ENCODE measurements around the gene OPTC. TPM values are rescaled to one million over a fixed set of nuclear protein-coding genes. Genes with fewer than 3 reads are reported as not detected.

OPTC gene
- total and polyA plus RNA-seq, 2 of the 13 experiments (the other 11 are each of a cell fraction or from before 2014, with no cell fraction given) = not detected

DNA sequence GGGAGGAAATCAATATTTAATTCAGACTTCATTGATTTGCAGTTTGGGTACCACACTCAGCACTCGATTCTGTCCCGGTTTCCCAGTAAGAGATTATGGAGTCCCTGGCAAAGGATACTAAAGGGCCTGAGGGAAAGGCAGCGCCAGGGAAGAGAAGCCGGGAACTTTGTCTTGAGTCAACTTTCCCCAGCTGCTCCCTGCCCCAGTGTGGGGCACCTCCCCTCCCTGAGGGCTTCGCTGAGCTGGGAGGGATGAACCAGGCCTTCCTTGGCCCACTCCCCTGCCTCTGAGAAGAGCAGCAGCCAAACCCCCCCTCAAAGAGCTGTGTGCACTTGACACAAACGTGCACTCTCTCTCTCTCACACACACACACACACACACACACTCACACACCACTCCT, 32.6 kb downstream of the OPTC start (continued):
- no peak for TF ChIP-seq SP140L (CRISPR knock-in tag; IDR thresholded peaks at IDR 0.05; ENCODE audit: borderline replicate concordance)
- TF ChIP-seq ONECUT2 (CRISPR knock-in tag; IDR thresholded peaks at IDR 0.05) = no peak

DNA sequence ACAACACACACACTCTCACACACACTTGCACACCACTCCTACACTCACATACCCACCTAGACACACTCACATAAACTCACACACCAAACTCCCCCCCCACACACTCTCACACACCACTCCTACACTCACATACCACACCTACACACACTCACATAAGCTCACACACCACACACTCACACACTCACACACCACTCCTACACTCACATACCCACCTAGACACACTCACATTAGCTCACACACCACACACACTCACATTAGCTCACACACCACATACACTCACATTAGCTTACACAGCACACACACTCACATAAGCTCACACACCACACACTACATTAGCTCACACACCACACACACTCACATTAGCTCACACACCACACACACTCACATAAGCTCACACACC, 33.1 kb downstream of the OPTC start:
- Histone ChIP-seq H3K79me2 (ENCODE audit: insufficient read depth, low read length) (no peaks in the 10 kb centered on the region), H3K4me2 (ENCODE audit: low read depth, low read length) (no peak overlapping the region), H3K4me1 (ENCODE audit: insufficient read depth, low read length) (no peaks in the 10 kb centered on the region), H3K9ac (ENCODE audit: insufficient read depth, low read depth, low read length) (no peak overlapping the region), H4K20me1 (ENCODE audit: insufficient read depth, low read length) (no peaks in the 10 kb centered on the region), H3K36me3 (replicated peaks in 1 of 2; ENCODE audit: control insufficient read depth in 1 of 2, insufficient read depth in 2 of 2, low read length in 2 of 2) (no peaks in the 10 kb centered on the region), H3K27me3 (ENCODE audit: control insufficient read depth in 1 of 2, insufficient read depth in 2 of 2, low read length in 2 of 2) (0 out of 5 replicates have a peak, but pooled peaks cover 0 to 4% of the 10 kb centered on the region in 2 experiments), H3K4me3 (replicated peaks in 1 of 3; ENCODE audit: insufficient read depth in 1 of 3, low read depth in 2 of 3, low read length in 3 of 3) (no peak overlapping the region), H3K9me3 (ENCODE audit: low read length) (no peaks in the 10 kb centered on the region), H2AFZ (ENCODE audit: low read length) (no peak overlapping the region), H3K27ac (ENCODE audit: extremely low read length, insufficient read depth, low read length) (no peak overlapping the region)
- ATAC-seq (no peak), FAIRE-seq (peak; percentile 4), DNase-seq (ENCODE audit: low spot score) (no peak)
- no TSS peak for BruUV-seq (replicated peaks)
- ChIA-PET POLR2A (no interaction called here), CTCF (ENCODE audit: low intra/inter-chr PET ratio, low total read pairs) (no interaction called here)
- TF ChIP-seq, protein P1, sequence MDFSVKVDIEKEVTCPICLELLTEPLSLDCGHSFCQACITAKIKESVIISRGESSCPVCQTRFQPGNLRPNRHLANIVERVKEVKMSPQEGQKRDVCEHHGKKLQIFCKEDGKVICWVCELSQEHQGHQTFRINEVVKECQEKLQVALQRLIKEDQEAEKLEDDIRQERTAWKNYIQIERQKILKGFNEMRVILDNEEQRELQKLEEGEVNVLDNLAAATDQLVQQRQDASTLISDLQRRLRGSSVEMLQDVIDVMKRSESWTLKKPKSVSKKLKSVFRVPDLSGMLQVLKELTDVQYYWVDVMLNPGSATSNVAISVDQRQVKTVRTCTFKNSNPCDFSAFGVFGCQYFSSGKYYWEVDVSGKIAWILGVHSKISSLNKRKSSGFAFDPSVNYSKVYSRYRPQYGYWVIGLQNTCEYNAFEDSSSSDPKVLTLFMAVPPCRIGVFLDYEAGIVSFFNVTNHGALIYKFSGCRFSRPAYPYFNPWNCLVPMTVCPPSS (IDR thresholded peaks at IDR 0.05) = 0 out of 2 replicates have a peak, but pooled peaks have one; percentile 12
- 0 out of 2 replicates have a peak, but pooled peaks have one; percentile 4 for TF ChIP-seq ATF7 (IDR thresholded peaks at IDR 0.05)
- no peak for TF ChIP-seq ATF7 (CRISPR knock-in tag; IDR thresholded peaks at IDR 0.05)
- no peak for TF ChIP-seq SRY (CRISPR knock-in tag; IDR thresholded peaks at IDR 0.05)
- TF ChIP-seq, protein P2, sequence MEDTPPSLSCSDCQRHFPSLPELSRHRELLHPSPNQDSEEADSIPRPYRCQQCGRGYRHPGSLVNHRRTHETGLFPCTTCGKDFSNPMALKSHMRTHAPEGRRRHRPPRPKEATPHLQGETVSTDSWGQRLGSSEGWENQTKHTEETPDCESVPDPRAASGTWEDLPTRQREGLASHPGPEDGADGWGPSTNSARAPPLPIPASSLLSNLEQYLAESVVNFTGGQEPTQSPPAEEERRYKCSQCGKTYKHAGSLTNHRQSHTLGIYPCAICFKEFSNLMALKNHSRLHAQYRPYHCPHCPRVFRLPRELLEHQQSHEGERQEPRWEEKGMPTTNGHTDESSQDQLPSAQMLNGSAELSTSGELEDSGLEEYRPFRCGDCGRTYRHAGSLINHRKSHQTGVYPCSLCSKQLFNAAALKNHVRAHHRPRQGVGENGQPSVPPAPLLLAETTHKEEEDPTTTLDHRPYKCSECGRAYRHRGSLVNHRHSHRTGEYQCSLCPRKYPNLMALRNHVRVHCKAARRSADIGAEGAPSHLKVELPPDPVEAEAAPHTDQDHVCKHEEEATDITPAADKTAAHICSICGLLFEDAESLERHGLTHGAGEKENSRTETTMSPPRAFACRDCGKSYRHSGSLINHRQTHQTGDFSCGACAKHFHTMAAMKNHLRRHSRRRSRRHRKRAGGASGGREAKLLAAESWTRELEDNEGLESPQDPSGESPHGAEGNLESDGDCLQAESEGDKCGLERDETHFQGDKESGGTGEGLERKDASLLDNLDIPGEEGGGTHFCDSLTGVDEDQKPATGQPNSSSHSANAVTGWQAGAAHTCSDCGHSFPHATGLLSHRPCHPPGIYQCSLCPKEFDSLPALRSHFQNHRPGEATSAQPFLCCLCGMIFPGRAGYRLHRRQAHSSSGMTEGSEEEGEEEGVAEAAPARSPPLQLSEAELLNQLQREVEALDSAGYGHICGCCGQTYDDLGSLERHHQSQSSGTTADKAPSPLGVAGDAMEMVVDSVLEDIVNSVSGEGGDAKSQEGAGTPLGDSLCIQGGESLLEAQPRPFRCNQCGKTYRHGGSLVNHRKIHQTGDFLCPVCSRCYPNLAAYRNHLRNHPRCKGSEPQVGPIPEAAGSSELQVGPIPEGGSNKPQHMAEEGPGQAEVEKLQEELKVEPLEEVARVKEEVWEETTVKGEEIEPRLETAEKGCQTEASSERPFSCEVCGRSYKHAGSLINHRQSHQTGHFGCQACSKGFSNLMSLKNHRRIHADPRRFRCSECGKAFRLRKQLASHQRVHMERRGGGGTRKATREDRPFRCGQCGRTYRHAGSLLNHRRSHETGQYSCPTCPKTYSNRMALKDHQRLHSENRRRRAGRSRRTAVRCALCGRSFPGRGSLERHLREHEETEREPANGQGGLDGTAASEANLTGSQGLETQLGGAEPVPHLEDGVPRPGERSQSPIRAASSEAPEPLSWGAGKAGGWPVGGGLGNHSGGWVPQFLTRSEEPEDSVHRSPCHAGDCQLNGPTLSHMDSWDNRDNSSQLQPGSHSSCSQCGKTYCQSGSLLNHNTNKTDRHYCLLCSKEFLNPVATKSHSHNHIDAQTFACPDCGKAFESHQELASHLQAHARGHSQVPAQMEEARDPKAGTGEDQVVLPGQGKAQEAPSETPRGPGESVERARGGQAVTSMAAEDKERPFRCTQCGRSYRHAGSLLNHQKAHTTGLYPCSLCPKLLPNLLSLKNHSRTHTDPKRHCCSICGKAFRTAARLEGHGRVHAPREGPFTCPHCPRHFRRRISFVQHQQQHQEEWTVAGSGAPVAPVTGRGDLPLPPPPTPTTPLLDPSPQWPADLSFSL (CRISPR knock-in tag; IDR thresholded peaks at IDR 0.05) = 0 out of 2 replicates have a peak, but pooled peaks have one; percentile 42
- 0 out of 2 replicates have a peak, but pooled peaks have one; percentile 44 for TF ChIP-seq NBN (conservative IDR thresholded peaks at IDR 0.05)
- TF ChIP-seq TAF15 (IDR thresholded peaks at IDR 0.05; ENCODE audit: low read depth, low read length, poor library complexity, severe bottlenecking) = no peak
- intact Hi-C loops (cut with micrococcal nuclease; ENCODE audit: unreplicated experiment) = no loop called here
- in situ Hi-C loops (cut with HindIII; ENCODE audit: extremely low pct_ligation_motif_present, low pct_unique_long_range_greater_than_20kb) = no loop called here

Data from HepG2 (cell line).